Measurements from ENCODE around the gene ZNF638. TPM values are rescaled to one million over a fixed set of nuclear protein-coding genes. Genes with fewer than 3 reads are reported as not detected.

ZNF638 gene
- total RNA-seq, 2 experiments from 2014 or later: 75.8 to 76.0 TPM

GRCh38 chr2:71330585-71331330 lies 824 bp upstream of the ZNF638 start:
- POLR2A ChIA-PET: interaction anchor here (0.6 kb wide), 1 partner anchor 262 kb away, joined by 3 read pairs; the partner anchor contains the start of gene NAGK
- CTCF ChIA-PET: interaction anchor here (0.8 to 2.0 kb wide), 4 partner anchors 31 to 259 kb away, joined by 3 to 5 read pairs (median 4); no protein-coding TSS in a partner anchor

- CTCF ChIA-PET: interaction anchor here (0.6 to 2.0 kb wide), 13 partner anchors 9 to 260 kb away, joined by 3 to 5 read pairs (median 3); no protein-coding TSS in a partner anchor
- POLR2A ChIA-PET: interaction anchor here (0.6 kb wide), 2 partner anchors 44 to 263 kb away, joined by 3 to 5 read pairs; partner anchors contain the start of gene NAGK
Measured at GRCh38 chr2:71331331-71331580, 326 bp upstream of the ZNF638 start.

DNA sequence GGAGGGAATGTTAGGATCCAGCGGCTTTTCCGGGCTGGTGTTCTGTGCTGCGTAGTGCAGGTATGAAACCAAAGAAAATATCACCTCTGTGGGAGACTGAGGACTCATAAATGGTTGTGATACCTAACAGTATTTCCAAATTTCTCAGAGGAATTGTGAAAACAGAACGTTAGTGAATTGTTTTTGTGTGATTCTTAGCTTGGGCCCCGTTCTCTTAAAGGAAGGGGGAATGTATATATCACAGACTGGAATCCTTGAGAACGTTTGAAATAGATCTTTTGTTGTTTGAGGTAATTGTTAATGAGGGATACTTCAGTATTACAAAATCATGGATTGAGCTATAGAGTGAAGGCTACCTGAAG lies 834 bp downstream of the ZNF638 start:
- POLR2A ChIA-PET: interaction anchor here (0.5 to 0.6 kb wide), 2 partner anchors 11 to 24 kb away, joined by 3 to 4 read pairs; no protein-coding TSS in a partner anchor
- CTCF ChIA-PET: interaction anchor here (1.6 to 2.0 kb wide), 2 partner anchors 20 to 261 kb away, joined by 5 read pairs; no protein-coding TSS in a partner anchor

GRCh38 chr2:71333619-71334018 lies 2.0 kb downstream of the ZNF638 start:
- POLR2A ChIA-PET: no interaction called here
- CTCF ChIA-PET: interaction anchor here (1.2 kb wide), 1 partner anchor 34 kb away, joined by 3 read pairs; no protein-coding TSS in a partner anchor

GRCh38 chr2:71336384-71336783 lies 4.8 kb downstream of the ZNF638 start:
- POLR2A ChIA-PET: interaction anchor here (0.7 kb wide), 1 partner anchor 32 kb away, joined by 5 read pairs; no protein-coding TSS in a partner anchor
- CTCF ChIA-PET: interaction anchor here (0.7 kb wide), 1 partner anchor 63 kb away, joined by 4 read pairs; no protein-coding TSS in a partner anchor

- POLR2A ChIA-PET: no interaction called here
- CTCF ChIA-PET: no interaction called here
Measured at GRCh38 chr2:71336802-71337201, 5.2 kb downstream of the ZNF638 start.

DNA sequence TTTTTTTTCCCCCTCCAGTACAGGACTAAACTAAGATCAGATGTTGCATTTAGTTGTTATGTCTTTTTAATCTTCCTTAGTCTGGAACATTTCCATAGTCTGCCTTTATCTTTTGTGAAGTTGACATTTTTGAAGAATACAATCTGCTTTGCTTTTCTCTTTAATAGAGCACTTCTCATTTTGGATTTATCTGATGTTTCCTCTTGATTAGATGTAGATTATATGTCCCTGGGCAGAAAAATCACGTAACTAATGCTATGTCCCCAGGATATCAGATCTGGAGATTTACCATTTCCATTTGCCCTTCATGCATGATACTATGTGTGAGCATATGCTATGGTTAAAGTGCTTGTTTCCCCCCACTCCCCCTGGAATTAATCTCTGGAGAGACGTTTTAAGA lies 6.2 kb downstream of the ZNF638 start:
- POLR2A ChIA-PET: no interaction called here

GRCh38 chr2:71339685-71340084 lies 8.1 kb downstream of the ZNF638 start:
- ChIA-PET CTCF (no interaction called here), POLR2A (no interaction called here)

More for the DNA sequence above, 6.2 kb downstream of the ZNF638 start:
- CTCF ChIA-PET: interaction anchor here (0.6 kb wide), 1 partner anchor 202 kb away, joined by 3 read pairs; no protein-coding TSS in a partner anchor

- ChIA-PET CTCF (no interaction called here), POLR2A (no interaction called here)
Measured at GRCh38 chr2:71340176-71340575, 8.6 kb downstream of the ZNF638 start.

DNA sequence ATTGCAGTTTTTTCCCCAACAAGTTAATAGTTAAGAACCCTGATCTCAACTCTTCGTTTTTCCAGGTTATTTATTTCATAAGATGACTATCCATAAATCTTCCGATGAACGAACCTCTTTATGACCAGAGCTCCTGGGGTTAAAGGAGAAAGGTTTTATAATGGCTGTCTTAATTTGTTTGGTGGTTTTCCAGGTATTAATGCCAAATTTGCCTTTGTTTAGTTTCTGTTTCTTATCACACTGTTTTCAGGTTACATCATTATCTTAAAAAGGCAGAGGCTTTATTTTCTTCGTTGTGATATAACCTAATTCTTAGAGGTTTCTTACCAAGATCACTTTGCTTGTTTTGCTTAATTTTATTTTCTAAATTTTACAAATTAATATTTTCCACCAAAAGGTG lies 10.1 kb downstream of the ZNF638 start:
- CTCF ChIA-PET: no interaction called here
- POLR2A ChIA-PET: no interaction called here

DNA sequence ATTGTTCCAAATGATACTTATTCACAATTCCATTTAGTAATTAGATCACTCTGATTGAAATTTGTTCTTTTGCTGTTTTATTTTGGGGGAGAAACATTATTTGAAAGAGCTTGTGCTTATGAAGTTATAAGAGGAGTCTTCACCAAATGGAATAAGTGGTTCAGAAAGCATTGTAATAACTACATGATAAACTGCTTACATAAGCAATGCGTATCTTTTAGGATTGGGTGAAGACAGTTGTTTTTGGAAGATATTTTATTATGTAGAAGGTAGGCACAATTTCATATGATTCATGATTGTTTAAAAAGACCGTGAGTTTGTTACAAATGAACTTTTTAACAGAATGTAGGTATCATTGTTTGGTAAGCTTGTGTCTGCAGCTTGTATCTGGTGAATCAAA lies 14.5 kb downstream of the ZNF638 start:
- ChIA-PET CTCF (no interaction called here), POLR2A (no interaction called here)

GRCh38 chr2:71347517-71347916 lies 15.9 kb downstream of the ZNF638 start:
- ChIA-PET CTCF (no interaction called here), POLR2A (no interaction called here)

- CTCF ChIA-PET: no interaction called here
- POLR2A ChIA-PET: no interaction called here
Measured at GRCh38 chr2:71348302-71348701, 16.7 kb downstream of the ZNF638 start.

GRCh38 chr2:71353248-71353647 lies 21.7 kb downstream of the ZNF638 start:
- POLR2A ChIA-PET: no interaction called here
- CTCF ChIA-PET: interaction anchor here (0.7 to 1.2 kb wide), 3 partner anchors 21 to 54 kb away, joined by 3 to 5 read pairs (median 3); partner anchors contain the start of gene ZNF638

GRCh38 chr2:71358931-71359671 lies 27.5 kb downstream of the ZNF638 start:
- CTCF ChIA-PET: no interaction called here
- POLR2A ChIA-PET: no interaction called here

- ChIA-PET CTCF (no interaction called here), POLR2A (no interaction called here)
Measured at GRCh38 chr2:71360434-71360975, 28.9 kb downstream of the ZNF638 start.

DNA sequence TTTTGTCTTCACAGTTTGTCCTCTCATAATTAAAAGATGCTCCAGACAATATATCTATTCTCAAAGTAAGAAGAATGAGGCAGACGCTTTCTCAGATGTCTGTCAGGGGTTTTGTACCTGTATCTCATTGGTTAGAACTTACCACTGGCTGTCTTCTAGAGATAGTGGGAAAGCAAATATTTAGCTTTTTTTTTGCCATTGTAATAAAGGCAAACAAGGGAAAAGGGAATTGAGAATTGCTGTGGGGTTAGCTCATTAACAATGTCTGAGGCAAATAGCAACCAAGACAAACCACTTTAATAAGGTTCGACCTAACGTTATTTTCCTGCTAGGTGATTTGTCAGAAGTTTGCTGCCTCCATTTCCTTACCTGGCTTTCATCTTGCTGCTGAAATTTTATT lies 30.0 kb downstream of the ZNF638 start:
- CTCF ChIA-PET: no interaction called here
- POLR2A ChIA-PET: no interaction called here

DNA sequence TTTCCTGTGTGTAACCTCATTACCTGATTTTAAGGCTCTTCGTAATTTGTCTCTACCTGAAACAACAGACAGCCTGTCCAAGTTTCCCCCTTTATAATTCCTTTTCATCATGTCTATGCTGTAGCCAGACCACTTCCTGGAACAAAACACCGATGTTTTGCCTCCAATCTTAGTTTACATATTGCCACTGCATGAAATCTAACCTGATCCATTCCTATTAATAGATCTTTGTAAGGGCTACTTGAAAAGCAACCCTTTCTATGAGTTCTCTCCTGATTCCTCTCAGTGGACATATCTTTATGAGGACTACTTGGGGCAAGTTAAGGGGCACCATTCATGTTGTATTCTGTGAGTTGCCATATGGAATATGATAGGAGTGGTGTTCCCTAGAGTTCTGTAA lies 30.9 kb downstream of the ZNF638 start:
- ChIA-PET POLR2A (no interaction called here), CTCF (interaction anchor here (1.1 kb wide), 1 partner anchor 31 kb away, joined by 3 read pairs; the partner anchor contains the start of gene ZNF638)

DNA sequence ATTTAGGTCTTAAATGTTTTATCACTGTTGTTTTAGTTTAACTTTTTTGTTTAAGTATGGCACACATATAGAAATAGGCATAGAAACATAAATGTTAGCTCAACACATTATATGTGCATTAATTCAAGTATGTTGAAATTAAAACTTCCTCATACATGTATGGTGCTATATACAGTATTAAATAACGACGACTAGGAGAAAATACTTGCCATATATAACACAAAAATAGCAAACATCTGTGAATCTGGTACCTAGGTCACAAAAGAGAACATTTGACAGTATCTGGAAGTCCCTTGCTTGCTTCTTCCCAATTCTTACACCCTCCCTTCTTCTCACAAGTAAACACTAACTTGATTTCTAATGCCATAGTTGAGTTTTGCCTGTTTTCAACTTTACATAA lies 38.4 kb downstream of the ZNF638 start:
- ChIA-PET POLR2A (no interaction called here), CTCF (no interaction called here)

DNA sequence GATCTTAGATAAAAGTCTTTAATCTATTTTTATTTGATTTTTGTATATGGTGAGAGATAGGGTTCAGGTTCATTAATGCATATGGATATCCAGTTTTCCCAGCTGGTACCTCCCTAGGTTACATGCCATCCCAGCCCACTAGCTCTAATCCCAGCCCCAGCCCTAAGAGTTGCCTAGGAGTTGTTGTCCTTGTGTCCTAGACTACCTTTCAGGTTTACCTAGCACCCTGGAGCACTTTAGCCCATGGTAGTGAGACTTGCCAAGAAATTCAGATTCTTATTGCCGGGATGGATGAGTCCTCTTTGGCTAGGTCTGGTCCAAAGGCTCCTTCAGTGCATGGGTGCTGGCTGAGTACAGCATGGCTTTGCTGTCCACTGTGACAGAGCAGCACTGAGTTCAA lies 40.5 kb downstream of the ZNF638 start:
- CTCF ChIA-PET: no interaction called here
- POLR2A ChIA-PET: no interaction called here

DNA sequence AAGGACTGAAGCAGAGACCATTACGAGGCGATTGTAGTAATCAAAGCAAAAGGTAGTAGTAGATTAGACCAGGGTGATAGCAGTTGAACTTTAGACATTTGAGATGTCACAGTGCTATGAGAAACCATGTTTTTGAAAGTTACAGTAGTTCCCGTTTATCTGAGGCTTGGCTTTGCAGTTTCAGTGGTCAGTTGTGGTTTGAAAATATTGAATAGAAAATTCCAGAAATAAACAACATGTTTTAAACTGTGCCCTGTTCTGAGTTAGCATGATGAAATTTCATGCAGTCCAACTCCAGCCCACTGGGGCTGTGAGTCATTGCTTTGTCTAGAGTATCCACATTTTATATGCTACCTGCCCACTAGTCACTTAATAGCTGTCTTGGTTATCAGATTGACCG lies 47.5 kb downstream of the ZNF638 start:
- CTCF ChIA-PET: no interaction called here

More for the DNA sequence above, 47.5 kb downstream of the ZNF638 start:
- POLR2A ChIA-PET: no interaction called here

All from activated CD8-positive, alpha-beta memory T cell treated with anti-CD3 and anti-CD28 coated beads for 36 hours (primary cell).